HG03066 (cell line): ENCODE results near the gene ACACA.

Experiments
- ATAC-seq: cut with Tn5 transposase; IDR thresholded peaks from one replicate; pipeline ENCODE4 v1.9.1; 2021; ENCODE audit warnings: low read depth; ENCODE audit not compliant: unreplicated experiment

ACACA gene

DNA sequence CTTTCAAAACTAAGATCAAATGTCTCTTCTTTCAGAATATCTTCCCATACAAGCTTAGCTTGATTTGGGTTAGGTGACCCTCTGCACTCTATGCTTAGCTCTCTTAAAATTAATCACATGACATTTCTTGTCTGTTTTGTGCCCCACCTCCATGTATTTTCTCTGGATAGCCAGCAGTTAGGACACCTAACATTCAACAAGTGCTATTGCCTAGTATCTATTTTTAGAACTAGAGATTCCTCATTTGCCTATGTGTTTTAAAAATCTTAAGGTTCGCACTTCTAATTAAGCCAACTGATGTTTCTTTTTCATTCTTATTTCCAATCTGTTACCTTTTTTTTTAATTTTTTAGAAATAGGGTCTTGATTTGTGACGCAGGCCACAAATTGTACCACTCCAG lies 160.6 kb downstream of the ACACA start:
- ATAC-seq, result no peak

DNA sequence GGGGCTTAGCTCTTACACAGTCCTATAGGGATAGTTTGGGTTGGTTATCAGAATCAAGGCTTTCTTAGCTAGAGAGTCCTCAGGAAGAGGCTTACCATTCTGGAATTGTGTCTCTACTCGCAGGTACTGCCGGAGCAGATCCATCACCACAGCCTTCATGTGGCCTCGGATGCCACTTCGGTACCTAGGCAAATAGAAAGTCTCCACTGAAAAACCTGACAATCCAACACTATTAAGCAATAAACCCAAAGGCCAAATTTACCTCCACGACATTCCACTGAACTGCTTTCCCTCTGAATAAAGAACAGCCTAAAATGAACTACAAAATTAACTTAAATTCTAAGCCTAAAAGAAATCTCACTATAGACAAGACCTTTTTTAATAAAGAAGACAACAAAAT lies 166.3 kb downstream of the ACACA start:
- ATAC-seq, result no peak

DNA sequence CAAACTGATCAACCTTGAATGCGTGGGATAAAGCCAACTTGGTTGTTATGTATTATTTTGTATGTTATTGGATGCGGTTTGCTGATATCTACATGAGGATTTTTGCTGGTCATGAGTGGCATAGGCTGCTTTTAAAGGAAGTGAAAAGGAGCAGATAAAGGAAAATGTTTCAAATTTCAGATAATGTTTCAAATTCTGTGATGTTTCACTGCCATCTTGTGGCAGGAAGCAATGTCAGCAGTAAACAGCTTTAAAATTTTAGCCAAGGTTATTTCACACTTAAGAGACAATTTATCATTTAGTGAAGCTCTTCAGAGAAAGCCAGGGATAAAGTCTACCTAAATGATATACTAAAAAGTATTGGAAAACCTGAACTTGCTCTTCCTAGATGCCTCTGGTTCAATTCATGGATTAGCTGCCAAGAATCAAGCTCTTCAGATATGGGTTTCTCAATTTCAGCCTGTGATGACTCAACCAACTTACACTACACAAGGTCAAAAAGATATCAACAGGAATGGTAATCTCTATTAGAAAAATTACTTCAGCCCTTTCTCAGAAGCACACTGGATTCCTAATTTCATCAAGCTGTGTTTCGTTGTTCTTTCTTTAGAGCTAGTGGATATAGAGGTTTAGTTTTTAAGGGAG lies 166.8 kb downstream of the ACACA start:
- no peak for ATAC-seq

DNA sequence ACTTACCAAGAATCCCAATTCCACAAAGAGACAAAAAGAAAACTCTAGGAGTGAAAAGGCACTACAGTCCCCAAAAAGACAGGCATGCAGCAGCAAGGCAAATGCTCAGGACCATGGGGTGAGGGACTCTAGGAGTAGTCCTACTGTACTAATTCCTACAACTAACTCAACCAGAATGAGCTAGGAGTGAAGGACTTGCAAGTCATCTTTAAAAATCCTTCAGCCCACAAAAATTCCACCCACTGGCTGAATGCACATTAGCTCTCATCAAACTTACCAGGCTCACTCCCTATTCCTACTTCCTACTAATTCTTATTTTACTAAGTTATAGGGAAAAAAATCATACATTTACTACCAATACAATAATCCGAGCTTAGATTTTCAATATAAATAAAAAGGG lies 172.5 kb downstream of the ACACA start:
- no peak for ATAC-seq

DNA sequence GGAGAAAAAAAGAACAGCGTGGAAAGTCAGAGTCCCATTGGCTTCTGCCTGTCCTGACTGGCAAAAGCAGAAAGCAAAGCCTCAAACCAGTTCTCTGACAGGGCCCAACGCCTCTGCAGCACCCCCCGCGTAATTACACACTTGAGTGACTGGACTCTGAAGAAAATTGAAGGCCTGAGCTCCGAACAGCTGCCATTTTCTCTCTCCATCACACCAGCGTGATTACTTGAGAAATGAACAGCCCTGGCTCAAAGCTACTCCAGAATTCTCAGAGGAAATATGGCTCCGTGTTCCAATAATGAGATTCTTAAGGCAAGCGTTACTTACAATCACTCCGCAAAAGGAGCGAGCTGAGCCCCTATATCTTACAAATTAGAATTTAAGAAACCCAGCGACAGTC lies 173.6 kb downstream of the ACACA start:
- no peak for ATAC-seq

DNA sequence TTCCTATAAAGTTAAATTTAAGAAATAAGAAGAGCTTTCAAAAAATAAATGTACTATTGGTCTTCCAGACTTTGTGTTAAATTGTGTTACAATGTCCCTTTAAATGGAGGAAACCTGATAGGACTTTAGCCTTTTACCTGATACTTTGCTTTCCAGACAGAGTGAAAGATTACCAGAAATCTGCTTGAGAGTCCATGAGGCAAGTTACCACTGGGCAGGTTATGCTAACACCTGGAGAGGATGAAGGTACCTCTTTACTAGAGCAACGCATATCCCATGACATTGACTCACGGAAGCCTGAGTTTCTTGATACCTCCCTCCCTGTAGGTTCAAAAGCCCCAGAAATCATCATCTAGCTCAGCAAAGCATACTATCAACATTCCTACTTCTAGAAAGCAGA lies 174.7 kb downstream of the ACACA start:
- no peak for ATAC-seq

DNA sequence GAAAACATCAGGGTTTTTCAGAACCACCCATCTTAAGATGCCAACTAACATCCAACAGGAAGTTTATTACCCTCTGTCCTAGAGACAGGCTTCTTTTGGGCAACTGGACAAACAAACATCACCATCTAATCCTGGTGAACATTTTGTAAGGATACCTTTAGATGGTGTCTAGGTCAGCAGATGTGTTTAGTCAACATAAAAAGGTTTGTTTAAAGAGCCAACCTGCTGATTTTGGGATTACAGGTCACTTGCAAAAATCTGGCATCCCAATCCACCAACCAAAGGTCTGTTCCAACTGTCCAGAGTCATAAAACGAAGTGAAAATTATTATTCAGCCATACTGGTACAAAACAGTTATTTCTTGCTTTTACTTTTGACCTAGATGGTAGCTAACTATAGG lies 176.0 kb downstream of the ACACA start:
- no peak for ATAC-seq

DNA sequence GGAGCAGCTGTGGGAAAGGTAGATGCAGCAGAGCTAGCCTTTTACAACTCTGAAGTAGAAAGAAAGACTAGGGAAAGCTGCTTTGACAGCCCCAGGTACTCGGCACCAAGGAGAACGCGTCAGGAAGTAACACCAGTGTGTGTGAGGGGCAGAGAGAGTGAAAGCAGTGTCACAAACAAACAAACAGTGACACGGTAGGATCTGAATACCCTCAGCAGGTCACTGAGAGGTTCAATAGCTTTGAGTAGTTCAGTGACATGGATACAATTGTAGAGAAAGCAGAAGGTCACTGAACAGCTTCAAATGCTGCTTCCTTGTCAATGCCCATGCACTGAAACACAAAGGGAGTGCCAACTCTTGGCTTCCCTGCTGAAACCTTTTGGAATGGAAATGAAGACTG lies 181.2 kb downstream of the ACACA start:
- no peak for ATAC-seq

DNA sequence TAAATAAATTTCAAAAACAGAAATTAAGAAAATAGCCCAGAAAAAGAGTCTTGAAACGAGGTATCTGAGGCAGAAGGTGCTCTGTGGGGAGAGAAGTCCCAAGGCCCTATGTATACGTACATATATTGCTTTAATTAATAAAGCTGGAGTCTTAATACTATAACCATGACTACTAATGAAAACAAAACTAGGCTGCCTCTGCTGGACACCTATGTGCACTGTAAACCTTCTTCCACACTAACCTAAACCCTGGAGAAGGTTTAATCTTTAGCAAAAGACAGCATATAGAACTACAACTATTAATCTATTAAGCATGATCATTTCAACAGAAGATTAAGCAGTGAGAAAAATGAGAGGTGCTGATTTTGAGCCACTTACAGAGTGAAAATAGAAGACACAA lies 184.8 kb downstream of the ACACA start:
- ATAC-seq, result no peak

DNA sequence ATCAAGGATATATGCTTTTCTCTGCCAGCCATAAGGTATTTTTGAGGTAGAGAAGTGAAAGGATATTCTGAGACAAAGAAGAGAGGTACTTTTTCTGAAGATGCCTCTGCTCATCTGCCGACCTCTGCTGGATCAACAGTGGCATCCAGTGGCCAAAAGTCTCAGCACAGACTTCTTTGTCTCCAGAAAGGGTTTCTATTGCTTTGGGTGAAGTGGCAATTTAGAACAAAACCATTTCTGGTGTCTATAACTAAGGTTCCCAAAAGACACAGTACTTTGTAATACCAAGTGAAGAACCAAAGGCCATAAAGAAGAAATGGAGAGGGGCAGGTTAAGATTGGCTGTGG lies 186.1 kb downstream of the ACACA start:
- ATAC-seq, result no peak

DNA sequence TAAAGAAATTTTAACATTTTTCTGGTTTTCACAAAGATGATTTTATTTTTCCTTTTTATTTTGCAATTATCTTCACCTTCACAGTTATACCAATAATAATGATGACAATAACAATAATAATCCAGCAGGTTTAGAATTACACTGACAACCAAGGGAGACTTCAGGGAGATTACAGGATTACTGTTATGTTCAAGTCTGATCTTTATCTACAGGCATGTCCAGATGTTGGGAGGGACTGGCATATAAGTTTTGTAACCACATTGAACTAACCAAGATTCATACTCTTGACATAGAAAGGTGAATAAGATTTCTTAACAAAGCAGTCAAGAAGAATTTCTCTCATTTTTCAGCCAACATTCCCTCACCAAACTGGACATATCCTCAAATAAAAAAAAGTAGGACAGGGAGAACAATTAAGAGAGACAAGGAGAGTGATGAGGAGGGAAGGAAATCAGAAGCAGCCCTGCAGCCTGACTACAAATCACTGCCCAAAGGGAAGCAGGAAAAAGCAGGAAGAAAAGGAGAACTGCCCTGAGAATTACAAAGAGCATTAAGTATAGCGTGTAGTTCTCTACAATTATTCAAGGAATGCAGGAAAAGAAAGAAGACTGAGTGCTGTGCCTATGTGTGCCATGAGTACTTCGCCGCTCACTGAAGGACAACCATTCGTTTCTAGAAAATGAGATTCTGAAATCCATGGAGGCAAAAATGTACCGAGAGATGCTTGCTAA lies 186.6 kb downstream of the ACACA start:
- no peak for ATAC-seq

DNA sequence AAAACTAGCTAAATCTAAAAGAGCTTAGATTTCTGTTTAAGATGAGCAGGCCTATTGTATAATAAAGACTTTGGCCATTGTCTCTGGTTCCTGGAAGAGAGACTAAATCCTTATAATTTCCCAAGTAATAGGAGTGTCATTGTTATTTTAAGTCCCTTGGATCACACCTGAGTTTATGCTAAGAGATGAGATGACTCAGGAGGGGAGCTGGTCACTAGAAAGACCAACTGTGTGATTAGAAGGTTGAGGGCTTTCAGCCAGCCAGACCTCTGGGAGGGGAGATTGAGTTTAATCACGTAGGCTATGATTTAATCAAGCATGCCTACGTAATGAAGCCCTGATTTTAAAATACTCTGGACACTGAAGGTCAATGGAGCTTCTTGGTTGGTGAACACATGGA lies 187.8 kb downstream of the ACACA start:
- no peak for ATAC-seq

DNA sequence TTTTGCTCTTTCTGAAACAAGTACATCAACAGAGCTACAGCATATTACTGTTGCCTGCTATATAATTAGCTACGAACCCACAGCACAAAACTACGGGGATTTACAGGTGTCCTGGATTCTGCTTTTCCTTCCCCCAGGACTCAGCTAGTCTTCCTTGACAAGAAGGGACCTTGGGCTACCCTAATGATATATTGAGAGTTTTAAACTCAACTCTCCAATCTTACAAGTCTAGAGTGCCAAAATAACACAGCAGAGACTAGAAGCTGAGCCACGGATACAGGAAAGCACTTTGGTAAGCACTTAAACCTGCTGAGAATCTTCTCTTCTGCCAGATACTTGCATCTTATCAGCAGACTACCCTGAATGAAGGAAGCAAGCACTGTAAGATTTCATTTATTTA lies 192.2 kb downstream of the ACACA start:
- no peak for ATAC-seq

DNA sequence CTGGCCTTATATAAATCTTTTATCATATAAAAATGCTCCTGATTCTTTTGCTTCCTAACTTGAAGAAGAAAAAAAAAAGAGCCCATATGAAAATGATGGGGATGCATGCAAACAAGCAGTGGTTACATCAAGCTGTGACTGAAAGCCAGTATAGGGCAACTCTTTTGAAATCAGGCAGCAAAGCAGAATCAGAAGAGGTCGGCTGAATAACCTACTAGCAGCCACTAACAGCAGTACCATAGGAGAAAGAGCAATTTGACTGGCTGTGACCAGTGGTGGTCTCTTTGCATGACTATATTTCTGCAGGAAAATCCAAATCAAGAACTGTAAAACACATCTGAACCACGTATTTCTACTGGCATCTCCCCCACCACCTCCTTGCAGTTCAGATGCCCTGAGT lies 192.7 kb downstream of the ACACA start:
- ATAC-seq, result no peak

DNA sequence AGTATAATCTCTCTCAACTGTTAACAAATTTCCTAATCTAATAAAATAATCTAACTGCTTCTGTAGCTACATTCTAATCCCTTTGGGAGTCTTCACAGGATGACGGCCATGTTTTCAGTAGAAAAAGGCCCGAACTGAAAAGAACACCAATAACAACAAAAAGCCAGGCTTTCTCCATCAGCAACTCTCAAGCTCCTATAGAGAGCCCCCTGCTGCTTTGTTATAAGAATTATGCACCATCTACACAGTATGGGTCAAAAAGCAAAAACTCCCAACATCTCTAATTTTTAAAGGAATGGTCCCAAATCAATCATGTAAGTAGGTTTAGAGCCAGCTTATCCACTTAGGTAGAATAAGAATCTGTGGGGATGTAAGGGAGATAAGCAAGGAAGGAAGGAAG lies 194.5 kb downstream of the ACACA start:
- ATAC-seq, result no peak

DNA sequence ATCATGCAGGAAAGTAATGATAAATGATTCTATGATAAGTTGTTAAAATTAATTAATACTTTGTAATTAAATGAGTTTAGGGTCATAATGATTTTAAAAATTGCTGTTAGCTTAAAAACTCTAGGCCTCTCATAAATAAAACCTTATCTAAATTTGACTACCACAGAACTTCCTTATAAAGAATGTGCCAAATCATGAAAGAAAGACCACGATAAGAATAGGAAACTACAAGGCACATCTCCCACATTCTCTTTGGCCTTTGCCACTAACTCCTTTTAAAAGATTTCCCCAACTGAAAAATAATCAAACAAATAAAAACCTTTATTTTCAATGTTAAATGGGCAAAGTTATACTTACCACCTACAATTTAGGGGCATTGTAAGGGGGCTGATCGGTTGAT lies 195.5 kb downstream of the ACACA start:
- no peak for ATAC-seq

DNA sequence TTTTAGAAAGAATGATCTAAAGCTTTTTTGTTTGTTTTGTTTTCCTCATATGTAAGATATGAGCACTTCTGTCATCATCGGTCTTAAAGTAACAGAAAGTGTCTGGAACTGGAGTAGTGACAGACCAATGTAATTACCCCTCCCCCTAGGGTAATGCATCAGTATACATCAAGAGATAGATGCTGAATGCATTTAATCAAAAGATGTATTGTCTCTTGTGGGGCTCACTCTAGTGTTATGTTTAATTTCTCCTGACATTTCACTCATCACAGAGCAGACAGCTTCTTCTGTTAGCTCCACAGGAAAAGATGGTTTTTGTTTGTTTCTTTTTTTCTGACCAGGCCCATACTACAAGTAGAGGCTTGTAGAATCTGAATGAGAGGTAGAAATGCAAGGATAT lies 199.5 kb downstream of the ACACA start:
- ATAC-seq, result no peak

DNA sequence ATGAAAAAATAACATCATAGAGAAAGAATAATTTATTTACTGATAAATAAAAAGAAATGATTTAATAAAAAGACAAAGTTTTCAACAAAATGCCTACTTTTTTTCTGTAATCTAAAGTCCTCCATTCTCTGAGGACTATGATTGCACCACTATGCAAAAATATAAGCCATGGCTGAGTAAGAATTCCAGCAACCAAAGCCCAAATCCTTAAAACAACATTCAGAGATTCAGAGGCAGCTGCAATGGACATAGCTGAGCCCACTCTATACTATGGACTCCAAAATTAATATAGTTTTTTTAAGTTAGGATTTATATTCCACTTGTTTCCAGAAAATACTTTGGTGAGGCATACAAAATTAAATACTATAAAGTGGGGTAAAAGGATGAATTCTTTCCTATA lies 200.3 kb downstream of the ACACA start:
- no peak for ATAC-seq

DNA sequence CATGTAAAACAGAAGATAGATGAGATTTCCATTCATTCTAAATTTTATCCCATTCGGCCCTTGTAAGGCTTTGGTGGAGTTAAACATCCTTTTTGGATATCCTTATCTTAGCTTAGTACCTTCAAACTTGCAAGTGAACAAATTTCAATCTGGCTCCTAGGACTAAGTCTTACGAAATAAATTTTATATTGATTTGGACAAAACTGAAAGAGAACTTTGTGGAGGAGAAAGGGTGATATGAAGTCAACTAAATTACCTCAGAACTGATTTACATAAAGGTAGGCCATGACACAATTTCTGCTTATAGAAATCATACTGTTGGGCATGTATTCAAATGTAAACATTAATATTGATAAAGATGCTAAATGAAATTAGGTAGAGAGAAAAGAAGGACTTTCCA lies 206.1 kb downstream of the ACACA start:
- ATAC-seq, result no peak

DNA sequence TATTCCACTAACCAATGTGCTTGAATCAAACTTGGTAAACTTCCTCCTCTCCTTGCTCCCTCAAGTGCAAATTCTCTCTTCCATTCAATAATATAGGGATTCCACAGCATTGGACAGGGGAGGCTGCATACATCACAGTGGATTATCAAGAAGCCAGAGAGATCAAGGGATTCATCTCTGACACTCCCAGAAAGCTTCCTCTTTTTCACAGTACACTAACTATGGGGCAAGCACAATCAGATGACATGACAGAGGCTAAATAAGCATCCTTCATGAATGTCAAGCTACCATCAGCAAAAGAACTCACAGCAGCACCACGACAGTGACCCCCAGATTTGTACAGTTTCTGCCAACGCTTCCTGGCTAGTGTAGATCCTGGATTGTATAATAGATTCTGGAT lies 209.3 kb downstream of the ACACA start:
- ATAC-seq, result no peak

DNA sequence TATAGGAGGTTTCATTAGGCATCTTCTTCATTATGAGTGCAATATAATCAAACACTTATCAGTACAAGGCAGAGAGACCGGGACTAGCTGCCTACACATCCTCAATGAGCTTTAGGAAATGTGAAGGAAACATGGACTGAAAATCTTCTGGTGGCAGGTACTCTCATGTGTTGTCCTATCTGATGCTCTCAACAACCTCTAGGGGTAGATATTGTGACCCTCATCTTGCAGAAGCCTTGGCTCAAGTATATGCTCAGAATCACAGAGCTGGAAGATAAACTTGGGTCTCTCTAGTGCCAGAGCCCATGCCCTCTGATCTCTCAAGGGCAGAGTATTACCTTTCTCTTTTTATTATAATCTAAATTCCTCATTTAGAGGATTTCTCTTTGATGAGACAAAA lies 212.4 kb downstream of the ACACA start:
- no peak for ATAC-seq

DNA sequence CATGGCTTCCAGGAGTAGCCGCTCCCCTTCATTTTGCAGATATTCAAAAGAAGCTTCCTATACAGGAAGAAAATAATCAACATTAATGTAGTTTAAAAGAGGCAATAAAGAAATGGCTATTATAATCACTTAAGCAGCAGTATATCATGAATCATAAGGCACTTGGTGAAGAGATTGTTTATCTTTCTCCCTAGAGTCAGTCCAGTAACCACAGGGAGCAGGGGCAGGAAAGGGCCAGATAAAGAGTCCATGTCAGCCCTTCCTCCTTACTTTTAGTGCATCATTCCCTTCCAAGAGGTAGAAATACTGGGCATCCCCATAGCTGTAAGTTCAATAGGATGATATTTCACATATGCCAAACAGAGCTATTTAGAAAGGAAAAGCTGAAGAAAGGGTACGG lies 215.4 kb downstream of the ACACA start:
- no peak for ATAC-seq

DNA sequence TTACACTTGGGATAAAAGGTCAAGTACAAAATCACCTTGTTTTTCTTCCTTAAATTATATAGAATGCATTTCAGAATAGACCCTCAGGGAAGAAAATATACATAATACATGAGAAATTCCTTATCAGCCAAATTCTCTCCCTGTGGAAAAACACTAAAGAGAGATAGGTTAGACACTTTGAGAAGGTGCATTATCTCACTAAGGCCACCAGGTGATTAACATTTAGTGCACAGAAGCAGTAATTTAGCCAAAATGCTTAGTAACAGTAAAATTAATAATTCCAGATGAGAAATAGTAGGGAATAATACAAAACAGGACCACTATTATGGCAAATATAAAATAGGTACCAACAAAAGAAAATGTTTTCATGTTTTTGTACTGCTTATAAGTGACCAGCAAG lies 216.1 kb downstream of the ACACA start:
- no peak for ATAC-seq
